ENCODE measurements around the gene NINJ2. TPM values are rescaled to one million over a fixed set of nuclear protein-coding genes. Genes with fewer than 3 reads are reported as not detected.

The NINJ2 gene
- total RNA-seq, 1 donor: 0.43 TPM

DNA sequence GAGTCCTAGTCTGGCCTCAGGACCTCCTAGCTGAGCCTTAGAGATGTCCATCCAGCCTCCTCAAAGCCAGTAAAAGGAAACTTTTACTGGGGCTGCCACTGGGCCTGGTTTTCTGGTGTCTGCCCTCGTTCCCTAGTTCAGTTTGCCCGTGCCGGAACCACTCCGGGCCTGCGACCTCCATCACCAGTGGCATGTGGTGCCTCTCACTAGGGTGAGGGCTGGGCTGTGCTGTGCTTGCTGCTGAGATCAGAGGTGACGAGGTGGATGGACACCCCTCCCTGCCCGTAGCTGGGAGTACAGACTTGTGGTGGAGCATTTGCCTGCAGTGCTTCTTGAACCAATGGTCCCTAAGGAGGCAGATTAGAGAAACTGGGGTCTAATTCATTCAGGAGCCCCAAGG is 127.8 kb downstream of the NINJ2 start:
- no peak for DNase-seq (ENCODE audit: low read depth)
- TF ChIP-seq CTCF (IDR thresholded peaks at IDR 0.05; ENCODE audit: insufficient read depth, low read depth, low read length): no peak
- H3K4me3 ChIP-seq (ENCODE audit: low read depth, low read length): no peak overlapping the region

DNA sequence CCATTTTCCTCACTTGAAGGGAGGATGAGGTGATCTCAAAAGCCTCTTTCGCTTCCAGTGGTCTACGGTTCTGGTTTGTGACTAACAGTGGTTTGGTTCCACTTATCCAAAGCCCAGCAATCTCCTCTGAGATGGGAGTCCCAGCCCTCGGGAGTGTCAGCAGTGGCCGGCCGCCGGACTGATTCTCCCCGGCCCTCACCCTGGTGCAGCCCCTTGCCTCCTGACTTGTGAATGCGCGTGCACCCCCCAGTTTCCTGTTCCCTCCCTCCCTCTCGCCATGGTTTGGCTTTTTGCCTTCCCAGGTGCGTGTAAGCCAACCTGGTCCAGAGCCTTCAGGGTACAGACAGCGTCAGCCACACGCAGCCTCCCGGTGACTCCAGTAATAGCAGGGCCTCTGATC is 129.0 kb downstream of the NINJ2 start:
- H3K4me3 ChIP-seq (ENCODE audit: low read depth, low read length): no peak overlapping the region
- TF ChIP-seq CTCF (IDR thresholded peaks at IDR 0.05; ENCODE audit: insufficient read depth, low read depth, low read length): no peak
- no peak for DNase-seq (ENCODE audit: low read depth)

DNA sequence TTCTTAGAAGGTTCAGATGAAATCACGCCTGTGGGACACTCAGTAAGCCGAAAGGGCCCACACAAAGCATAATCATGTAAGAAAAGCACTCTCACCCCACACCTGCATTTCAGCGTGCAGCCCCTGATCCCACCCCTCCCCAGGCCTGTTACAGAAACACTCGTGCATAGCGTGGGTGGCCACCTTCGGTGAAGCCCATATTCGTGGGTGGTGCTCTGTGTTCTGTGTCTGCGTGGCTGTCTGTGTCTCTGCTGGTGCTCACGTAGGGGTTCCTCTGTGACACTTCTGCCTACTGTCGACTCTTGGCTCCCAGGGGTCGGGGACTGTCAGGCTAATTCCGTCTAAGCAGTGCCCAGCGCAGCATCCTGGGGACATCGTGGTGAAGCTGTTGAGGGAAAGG is 129.5 kb downstream of the NINJ2 start:
- no peak for DNase-seq (ENCODE audit: low read depth)
- no peak for TF ChIP-seq CTCF (IDR thresholded peaks at IDR 0.05; ENCODE audit: insufficient read depth, low read depth, low read length)

GRCh38 chr12:532908-533565 is 130.2 kb downstream of the NINJ2 start:
- no peak overlapping the region for H3K4me3 ChIP-seq (ENCODE audit: low read depth, low read length)
- TF ChIP-seq CTCF (IDR thresholded peaks at IDR 0.05; ENCODE audit: insufficient read depth, low read depth, low read length): no peak
- peak; percentile 47 for DNase-seq (ENCODE audit: low read depth)

More for the DNA sequence above, 129.5 kb downstream of the NINJ2 start:
- no peak overlapping the region for H3K4me3 ChIP-seq (ENCODE audit: low read depth, low read length)

- no peak for TF ChIP-seq CTCF (IDR thresholded peaks at IDR 0.05; ENCODE audit: insufficient read depth, low read depth, low read length)
- DNase-seq (ENCODE audit: low read depth): no peak
- no peak overlapping the region for H3K4me3 ChIP-seq (ENCODE audit: low read depth, low read length)
These were observed 131.2 kb downstream of the NINJ2 start for GRCh38 chr12:531951-532585.

GRCh38 chr12:530821-531220 is 132.4 kb downstream of the NINJ2 start:
- DNase-seq (ENCODE audit: low read depth): no peak
- no peak overlapping the region for H3K4me3 ChIP-seq (ENCODE audit: low read depth, low read length)
- TF ChIP-seq CTCF (IDR thresholded peaks at IDR 0.05; ENCODE audit: insufficient read depth, low read depth, low read length): no peak

Measured in fibroblast of villous mesenchyme (primary cell).